H9 (cell line): ENCODE data around the gene ADRA2A. TPM values are rescaled to one million over a fixed set of nuclear protein-coding genes. Genes with fewer than 3 reads are reported as not detected.

Source experiments
- DNase-seq: peaks from one replicate; pipeline ENCODE4 v3.0.0-alpha.2; 2017
- H2AFZ ChIP-seq: one replicate; pipeline ENCODE4 v1.6.1; 2013; ENCODE audit warnings: mild to moderate bottlenecking, low read length, control low read depth, moderate library complexity
- H2AK5ac ChIP-seq: 2 replicates; pipeline ENCODE4 v1.6.1; 2013; ENCODE audit warnings: low read length, control low read depth, mixed read lengths; ENCODE audit not compliant: insufficient read length
- H2BK120ac ChIP-seq: one replicate; pipeline ENCODE4 v1.6.1; 2013; ENCODE audit warnings: low read depth, mild to moderate bottlenecking, low read length, control low read depth, inconsistent platforms; ENCODE audit not compliant: poor library complexity, severe bottlenecking
- H2BK12ac ChIP-seq: 2 replicates; pipeline ENCODE4 v1.6.1; 2013; ENCODE audit warnings: low read length, control low read depth, mixed read lengths, low read depth; ENCODE audit not compliant: insufficient read length
- H2BK15ac ChIP-seq: 2 replicates; pipeline ENCODE4 v1.6.1; 2013; ENCODE audit warnings: low read depth, low read length, control low read depth
- H2BK20ac ChIP-seq: one replicate; pipeline ENCODE4 v1.6.1; 2013; ENCODE audit warnings: low read depth, mild to moderate bottlenecking, low read length, control low read depth, inconsistent platforms; ENCODE audit not compliant: poor library complexity, severe bottlenecking
- H2BK5ac ChIP-seq: 2 replicates; pipeline ENCODE4 v1.6.1; 2013; ENCODE audit warnings: low read length, control low read depth, mixed read lengths; ENCODE audit not compliant: insufficient read length
- H3K14ac ChIP-seq: 2 replicates; pipeline ENCODE4 v1.6.1; 2013; ENCODE audit warnings: low read length, control low read depth; ENCODE audit not compliant: insufficient read depth
- H3K18ac ChIP-seq: 2 replicates; pipeline ENCODE4 v1.6.1; 2013; ENCODE audit warnings: low read depth, mild to moderate bottlenecking, mixed read lengths, low read length, control low read depth; ENCODE audit not compliant: insufficient read length
- H3K23ac ChIP-seq: 2 replicates; pipeline ENCODE4 v1.6.1; 2013; ENCODE audit warnings: low read length, control low read depth, mixed read lengths, low read depth; ENCODE audit not compliant: insufficient read length
- H3K23me2 ChIP-seq: 2 replicates; pipeline ENCODE4 v1.6.1; 2013; ENCODE audit warnings: low read depth, mild to moderate bottlenecking, mixed read lengths, low read length, control low read depth; ENCODE audit not compliant: insufficient read length, poor library complexity, severe bottlenecking
- H3K27ac ChIP-seq: 2 replicates; pipeline ENCODE4 v1.5.1; 2013; ENCODE audit warnings: low read length, control low read depth, mixed read lengths, low read depth; ENCODE audit not compliant: insufficient read length
- H3K27me3 ChIP-seq: 2 replicates; pipeline ENCODE4 v1.6.1; 2013; ENCODE audit warnings: low read length, control low read depth, inconsistent platforms; ENCODE audit not compliant: insufficient read depth
- H3K4ac ChIP-seq: 2 replicates; pipeline ENCODE4 v1.6.1; 2013; ENCODE audit warnings: low read depth, mild to moderate bottlenecking, control low read depth, inconsistent platforms, low read length, moderate library complexity
- H3K4me1 ChIP-seq: 2 replicates; pipeline ENCODE4 v1.6.1; 2013; ENCODE audit warnings: low read length, control low read depth, inconsistent platforms; ENCODE audit not compliant: insufficient read depth
- H3K4me2 ChIP-seq: 2 replicates; pipeline ENCODE4 v1.6.1; 2013; ENCODE audit warnings: low read length, control low read depth, mixed read lengths; ENCODE audit not compliant: insufficient read length, insufficient read depth
- H3K56ac ChIP-seq: 2 replicates; pipeline ENCODE4 v1.6.1; 2013; ENCODE audit warnings: low read depth, mild to moderate bottlenecking, mixed read lengths, low read length, control low read depth; ENCODE audit not compliant: insufficient read length
- H3K79me1 ChIP-seq: 2 replicates; pipeline ENCODE4 v1.6.1; 2013; ENCODE audit warnings: low read depth, mild to moderate bottlenecking, moderate library complexity, low read length, control low read depth, inconsistent platforms; ENCODE audit not compliant: insufficient read depth, poor library complexity, severe bottlenecking
- H3K79me2 ChIP-seq: 2 replicates; pipeline ENCODE4 v1.6.1; 2013; ENCODE audit warnings: low read length, control low read depth, inconsistent platforms; ENCODE audit not compliant: insufficient read depth
- H3K9ac ChIP-seq: 2 replicates; pipeline ENCODE4 v1.6.1; 2013; ENCODE audit warnings: low read length, control low read depth, mixed read lengths; ENCODE audit not compliant: insufficient read length; ENCODE audit errors: extremely low read depth
- H3K9me3 ChIP-seq: one replicate; pipeline ENCODE4 v1.6.1; 2013; ENCODE audit warnings: low read depth, low read length, inconsistent platforms; ENCODE audit not compliant: control insufficient read depth
- H3T11ph ChIP-seq: one replicate; pipeline ENCODE4 v1.6.1; 2013; ENCODE audit warnings: mild to moderate bottlenecking, low read length, control low read depth, inconsistent platforms
- H4K20me1 ChIP-seq: one replicate; pipeline ENCODE4 v1.6.1; 2013; ENCODE audit not compliant: control insufficient read depth, insufficient read length, insufficient read depth
- H4K5ac ChIP-seq: 2 replicates; pipeline ENCODE4 v1.6.1; 2013; ENCODE audit warnings: low read depth, mild to moderate bottlenecking, mixed read lengths, low read length, control low read depth; ENCODE audit not compliant: insufficient read length
- H4K8ac ChIP-seq: replicated peaks from 2 replicates; pipeline ENCODE4 v1.6.1; 2013; ENCODE audit warnings: low read length, control low read depth, mixed read lengths, low read depth; ENCODE audit not compliant: insufficient read length
- H4K91ac ChIP-seq: 2 replicates; pipeline ENCODE4 v1.6.1; 2013; ENCODE audit warnings: low read depth, mild to moderate bottlenecking, moderate library complexity, mixed read lengths, low read length, control low read depth; ENCODE audit not compliant: insufficient read length
- H3K27ac Mint-ChIP-seq, 3 experiments: 2 replicates in 2 of 3; 3 replicates in 1 of 3; pipeline ENCODE4 v1.8.0; 2020 to 2021; ENCODE audit warnings: mixed read lengths in 3 of 3, mild to moderate bottlenecking in 1 of 3, moderate library complexity in 1 of 3
- H3K27me3 Mint-ChIP-seq: 2 replicates; pipeline ENCODE4 v1.8.0; 2021; ENCODE audit warnings: low read depth, mild to moderate bottlenecking, moderate library complexity, mixed read lengths
- H3K36me3 Mint-ChIP-seq, 3 experiments: 2 replicates in 2 of 3; 3 replicates in 1 of 3; pipeline ENCODE4 v1.8.0; 2020 to 2021; ENCODE audit warnings: low read depth in 3 of 3, mixed read lengths in 3 of 3; ENCODE audit not compliant: insufficient read depth in 1 of 3
- H3K4me1 Mint-ChIP-seq, 2 experiments: 2 replicates each; pipeline ENCODE4 v1.8.0; 2020; ENCODE audit warnings: mixed read lengths in 2 of 2
- H3K4me3 Mint-ChIP-seq, 2 experiments: 2 replicates in 1 of 2; 3 replicates in 1 of 2; pipeline ENCODE4 v1.8.0; 2020 to 2021; ENCODE audit warnings: mild to moderate bottlenecking in 2 of 2, mixed read lengths in 2 of 2, moderate library complexity in 1 of 2
- H3K9me3 Mint-ChIP-seq, 2 experiments: 2 replicates in 1 of 2; 3 replicates in 1 of 2; pipeline ENCODE4 v1.8.0; 2020; ENCODE audit warnings: mild to moderate bottlenecking in 2 of 2, mixed read lengths in 2 of 2, moderate library complexity in 1 of 2
- CTCF ChIP-seq: fragments of 200-600 bp; sonication (generic); conservative IDR thresholded peaks from 3 replicates; pipeline ENCODE4 v1.8.0; 2021; ENCODE audit warnings: antibody characterized with exemption, mild to moderate bottlenecking
- WGBS: extraction: QIAGEN DNeasy Blood & Tissue Kit; methylation state at CpG from one replicate; pipeline ENCODE4 v1.1.7; 2013; ENCODE audit warnings: missing lambda C conversion rate, low lambda C conversion rate, mixed read lengths; ENCODE audit not compliant: insufficient read length; ENCODE audit errors: extremely low coverage; 5-methylcytosine and 5-hydroxymethylcytosine counted together
- total RNA-seq: library from RNA; stranded (reverse); gene quantifications from 2 replicates; pipeline ENCODE4 v1.2.1, GENCODE V29; 2021

The ADRA2A gene
- total RNA-seq, 1 experiment from 2014 or later: 1.4 TPM

- H3K4me1 Mint-ChIP-seq: peaks cover 16 to 19% of the 10 kb centered on the region in 2 experiments
- Histone ChIP-seq H4K5ac (no peak overlapping the region), H2AFZ (no peak overlapping the region), H2BK5ac (no peak overlapping the region), H2AK5ac (no peak overlapping the region), H2BK12ac (no peak overlapping the region), H3K4me1 (peaks cover 4% of the 10 kb centered on the region; the same call in 1 of the 2 replicates), H3K9me3 (no peaks in the 10 kb centered on the region), H3K27me3 (peaks cover 28% of the 10 kb centered on the region; the same call in 1 of the 2 replicates), H2BK120ac (no peak overlapping the region), H3K23me2 (peaks cover 4% of the 10 kb centered on the region), H4K91ac (no peak overlapping the region), H3K27ac (no peak overlapping the region), H3K79me1 (no peaks in the 10 kb centered on the region), H4K8ac (no peak overlapping the region), H3K9ac (no peak overlapping the region), H3K79me2 (no peaks in the 10 kb centered on the region), H3K4ac (no peak overlapping the region), H2BK15ac (no peak overlapping the region), H3T11ph (no peak overlapping the region), H3K14ac (no peak overlapping the region), H3K4me2 (peak overlapping the region; percentile 60), H3K56ac (no peak overlapping the region), H4K20me1 (no peaks in the 10 kb centered on the region), H2BK20ac (no peak overlapping the region), H3K18ac (no peak overlapping the region), H3K23ac (no peak overlapping the region)
- no peak overlapping the region for H3K27ac Mint-ChIP-seq
- peaks cover 82% of the 10 kb centered on the region for H3K27me3 Mint-ChIP-seq
- peaks cover 0 to 8% (median 2%) of the 10 kb centered on the region in 3 experiments; a peak in 2 of 7 replicates for H3K36me3 Mint-ChIP-seq
- peaks cover 0 to 4% of the 10 kb centered on the region in 2 experiments; a peak in 3 of 5 replicates for H3K9me3 Mint-ChIP-seq
- WGBS: no CpG with 5 or more reads among the region's 78 CpGs
- peak overlapping the region; percentile 68 to 82 for H3K4me3 Mint-ChIP-seq
- DNase-seq: peak; percentile 46
- TF ChIP-seq CTCF: no peak
Observed at GRCh38 chr10:111077785-111078504, 1.1 kb downstream of the ADRA2A start.
